ENCODE data around the gene AGO4.

DNA sequence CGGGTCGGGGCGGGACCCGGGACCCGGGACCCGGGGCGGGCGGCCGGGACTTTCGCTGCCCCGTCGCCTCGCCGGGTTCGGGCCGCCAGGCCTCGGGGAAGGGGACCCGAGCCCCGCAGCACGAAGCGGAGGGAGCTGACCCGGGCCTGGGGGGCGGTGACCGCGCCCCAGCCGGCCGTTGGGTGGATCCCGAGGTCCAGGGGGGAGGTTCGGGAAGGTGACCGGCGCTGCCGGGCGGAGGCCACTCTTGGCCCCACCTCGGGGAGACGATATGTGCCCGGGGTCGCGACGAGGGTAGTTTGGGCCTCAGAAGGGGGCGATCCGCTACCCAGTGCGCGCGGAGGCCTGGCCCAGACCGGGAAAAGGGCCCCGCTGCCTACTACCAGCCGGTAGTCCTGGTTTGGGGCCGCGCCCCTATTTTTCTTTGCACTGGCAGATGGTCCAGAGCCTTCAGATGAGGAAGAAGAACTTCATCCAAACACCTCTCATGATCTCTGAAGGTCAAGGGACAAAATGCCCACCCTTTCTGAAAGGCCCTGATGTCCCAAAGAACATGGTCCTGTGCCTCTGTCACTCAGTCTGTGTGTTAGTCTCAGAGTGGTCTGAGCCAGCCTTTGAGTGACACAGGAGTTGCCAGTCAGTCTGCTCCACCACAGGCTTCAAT is 766 bp downstream of the AGO4 start:
- TF ChIP-seq, protein P1, sequence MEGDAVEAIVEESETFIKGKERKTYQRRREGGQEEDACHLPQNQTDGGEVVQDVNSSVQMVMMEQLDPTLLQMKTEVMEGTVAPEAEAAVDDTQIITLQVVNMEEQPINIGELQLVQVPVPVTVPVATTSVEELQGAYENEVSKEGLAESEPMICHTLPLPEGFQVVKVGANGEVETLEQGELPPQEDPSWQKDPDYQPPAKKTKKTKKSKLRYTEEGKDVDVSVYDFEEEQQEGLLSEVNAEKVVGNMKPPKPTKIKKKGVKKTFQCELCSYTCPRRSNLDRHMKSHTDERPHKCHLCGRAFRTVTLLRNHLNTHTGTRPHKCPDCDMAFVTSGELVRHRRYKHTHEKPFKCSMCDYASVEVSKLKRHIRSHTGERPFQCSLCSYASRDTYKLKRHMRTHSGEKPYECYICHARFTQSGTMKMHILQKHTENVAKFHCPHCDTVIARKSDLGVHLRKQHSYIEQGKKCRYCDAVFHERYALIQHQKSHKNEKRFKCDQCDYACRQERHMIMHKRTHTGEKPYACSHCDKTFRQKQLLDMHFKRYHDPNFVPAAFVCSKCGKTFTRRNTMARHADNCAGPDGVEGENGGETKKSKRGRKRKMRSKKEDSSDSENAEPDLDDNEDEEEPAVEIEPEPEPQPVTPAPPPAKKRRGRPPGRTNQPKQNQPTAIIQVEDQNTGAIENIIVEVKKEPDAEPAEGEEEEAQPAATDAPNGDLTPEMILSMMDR (IDR thresholded peaks at IDR 0.05): no peak
- no peak for TF ChIP-seq POLR2A (IDR thresholded peaks at IDR 0.05)
